ENCODE results near the gene LIN9. TPM values are rescaled to one million over a fixed set of nuclear protein-coding genes. Genes with fewer than 3 reads are reported as not detected.

LIN9 gene
- total and polyA plus RNA-seq, 2 of the 8 experiments (the other 6 are each of a cell fraction or from before 2014, with no cell fraction given): 5.6 to 12.6 TPM

GRCh38 chr1:226293553-226293920 lies 15.4 kb downstream of the LIN9 start:
- H2BK120ac ChIP-seq (replicated peaks; ENCODE audit: low read depth, low read length): no peak overlapping the region
- CTCF ChIA-PET (ENCODE audit: partially characterized antibody): interaction anchor here (0.7 to 2.0 kb wide), 3 partner anchors 8 to 201 kb away, joined by 7 to 9 read pairs (median 8); no protein-coding TSS in a partner anchor
- 94% methylated on average over 4 of the region's 4 CpGs; no CpG with 5 or more reads in 1 of the 2 experiments for WGBS, 2 experiments (ENCODE audit: extremely low coverage in 1 of 2, insufficient coverage in 1 of 2, insufficient read length in 1 of 2, insufficient replicate concordance in 2 of 2, low coverage in 1 of 2, low lambda C conversion rate in 2 of 2, missing lambda C conversion rate in 1 of 2)
- H2BK12ac ChIP-seq (ENCODE audit: low read depth, low read length): no peak overlapping the region
- no peak overlapping the region for H3K4ac ChIP-seq (replicated peaks; ENCODE audit: insufficient read length, low read depth, low read length)
- H3K4me2 ChIP-seq (ENCODE audit: insufficient read depth in 1 of 2, low read depth in 2 of 2, low read length in 2 of 2): no peak overlapping the region
- no peak for DNase-seq (ENCODE audit: low read depth in 1 of 2, low spot score in 2 of 2)
- H4K20me1 ChIP-seq (replicated peaks in 1 of 2; ENCODE audit: control insufficient read depth in 1 of 2, insufficient read depth in 2 of 2, low read length in 2 of 2): peaks cover 0 to 2% of the 10 kb centered on the region in 2 experiments
- no peak overlapping the region for H2BK5ac ChIP-seq (ENCODE audit: low read depth, low read length)
- no peaks in the 10 kb centered on the region for H3K79me1 ChIP-seq (ENCODE audit: low read depth, low read length)
- no peak overlapping the region for H2AFZ ChIP-seq (ENCODE audit: low read length)
- H3K79me2 ChIP-seq (ENCODE audit: control insufficient read depth in 1 of 2, insufficient read depth in 2 of 2, low read length in 2 of 2): no peaks in the 10 kb centered on the region
- POLR2A ChIA-PET (ENCODE audit: partially characterized antibody): interaction anchor here (2.0 kb wide), 1 partner anchor 16 kb away, joined by 6 read pairs; the partner anchor contains the start of gene LIN9
- no peak overlapping the region for H3K4me3 ChIP-seq (ENCODE audit: extremely low read depth in 1 of 4, insufficient read depth in 2 of 4, low read depth in 3 of 4, low read length in 4 of 4)
- no peaks in the 10 kb centered on the region for H3K9me3 ChIP-seq (ENCODE audit: insufficient read depth in 2 of 2, low read depth in 1 of 2, low read length in 1 of 2)
- no peak overlapping the region for H4K5ac ChIP-seq (ENCODE audit: insufficient read length, low read depth, low read length)
- H3K18ac ChIP-seq (ENCODE audit: extremely low read depth, low read length): no peak overlapping the region
- no peaks in the 10 kb centered on the region for H3K23me2 ChIP-seq (ENCODE audit: low read depth, low read length)
- no peak for FAIRE-seq
- H3K36me3 ChIP-seq (ENCODE audit: control insufficient read depth in 2 of 4, insufficient read depth in 4 of 4, low read length in 3 of 4): peaks cover 5 to 42% (median 22%) of the 10 kb centered on the region in 4 experiments
- H2AK5ac ChIP-seq (ENCODE audit: low read depth, low read length): no peak overlapping the region
- no peaks in the 10 kb centered on the region for H3K4me1 ChIP-seq (replicated peaks in 1 of 4; ENCODE audit: control insufficient read depth in 3 of 4, insufficient read depth in 4 of 4, low read length in 3 of 4)
- no peaks in the 10 kb centered on the region for H3K27me3 ChIP-seq (replicated peaks in 1 of 4; ENCODE audit: control insufficient read depth in 3 of 4, extremely low read depth in 1 of 4, insufficient read depth in 3 of 4, low read length in 3 of 4)
- no peak overlapping the region for H3K9ac ChIP-seq (replicated peaks in 1 of 4; ENCODE audit: extremely low read depth in 1 of 4, low read depth in 3 of 4, low read length in 3 of 4)
- no peak overlapping the region for H3K27ac ChIP-seq (ENCODE audit: low read depth, low read length)
- no peak overlapping the region for H3K56ac ChIP-seq (replicated peaks; ENCODE audit: insufficient read length, low read depth, low read length)
- H2BK15ac ChIP-seq (ENCODE audit: low read length): no peak overlapping the region
- H4K8ac ChIP-seq (ENCODE audit: extremely low read depth, insufficient read depth, low read length): no peak overlapping the region
- no peak overlapping the region for H3K14ac ChIP-seq (ENCODE audit: insufficient read length)
- no peak overlapping the region for H2BK20ac ChIP-seq (ENCODE audit: low read length)
- no peak overlapping the region for H4K91ac ChIP-seq (replicated peaks; ENCODE audit: insufficient read length, low read length)
- H3K23ac ChIP-seq (ENCODE audit: insufficient read length): no peak overlapping the region
- TF ChIP-seq CHD2 (IDR thresholded peaks at IDR 0.05; ENCODE audit: low read length) (no peak), TAF1 (IDR thresholded peaks at IDR 0.05; ENCODE audit: low read depth, low read length) (no peak), KDM4A (IDR thresholded peaks at IDR 0.05; ENCODE audit: low read depth, low read length, severe bottlenecking) (no peak), EZH2 (IDR thresholded peaks at IDR 0.05; ENCODE audit: low read depth, low read length, severe bottlenecking) (no peak), RBBP5 (IDR thresholded peaks at IDR 0.05; ENCODE audit: borderline replicate concordance, low read depth, low read length) (no peak), TBP (IDR thresholded peaks at IDR 0.05; ENCODE audit: low read depth, low read length) (no peak), ASH2L (IDR thresholded peaks at IDR 0.05; ENCODE audit: low read length) (no peak)

Measured in H1 (cell line).